Measurements from ENCODE around the gene INTS6L.

INTS6L gene

DNA sequence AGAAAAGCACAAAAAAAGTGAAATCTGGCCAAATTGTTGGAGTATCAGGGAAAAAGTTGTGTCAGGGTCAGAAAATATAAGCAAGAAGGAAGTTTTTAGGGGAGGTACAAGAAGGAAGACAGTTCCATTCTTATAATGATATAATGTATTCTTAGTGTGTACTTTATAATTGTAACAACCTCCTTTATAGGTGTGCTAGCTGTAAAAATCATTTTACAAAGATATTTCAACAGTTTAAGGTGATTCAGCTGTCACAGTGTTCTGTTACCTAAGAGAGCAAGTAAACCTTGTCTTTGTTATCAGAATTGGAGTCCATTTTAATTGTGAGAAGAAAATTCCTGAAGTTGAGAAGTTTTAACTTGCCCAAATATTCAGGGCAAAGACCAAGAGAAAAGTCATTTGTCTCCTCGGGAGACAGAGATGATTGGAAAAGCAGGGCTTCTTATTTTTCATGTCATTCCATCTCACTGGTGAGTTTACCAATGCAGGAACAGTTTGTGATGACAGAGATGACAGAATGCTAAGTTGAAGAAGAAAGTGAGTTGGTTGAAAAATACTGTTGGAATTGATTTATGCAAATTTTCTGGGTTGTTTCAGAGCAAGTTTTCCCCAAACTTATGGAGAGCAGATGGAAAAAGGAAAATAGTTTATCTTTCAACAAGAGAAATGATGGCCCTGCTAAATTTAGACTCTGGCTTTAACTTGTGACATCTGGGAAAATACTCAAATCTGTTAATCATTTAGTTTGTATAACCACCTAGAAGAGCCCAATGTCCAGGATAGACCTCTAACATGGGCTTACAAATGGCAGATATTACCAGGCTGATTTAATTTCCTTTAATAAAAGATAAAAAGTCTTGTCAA lies 14.8 kb downstream of the INTS6L start:
- TF ChIP-seq, protein P1, sequence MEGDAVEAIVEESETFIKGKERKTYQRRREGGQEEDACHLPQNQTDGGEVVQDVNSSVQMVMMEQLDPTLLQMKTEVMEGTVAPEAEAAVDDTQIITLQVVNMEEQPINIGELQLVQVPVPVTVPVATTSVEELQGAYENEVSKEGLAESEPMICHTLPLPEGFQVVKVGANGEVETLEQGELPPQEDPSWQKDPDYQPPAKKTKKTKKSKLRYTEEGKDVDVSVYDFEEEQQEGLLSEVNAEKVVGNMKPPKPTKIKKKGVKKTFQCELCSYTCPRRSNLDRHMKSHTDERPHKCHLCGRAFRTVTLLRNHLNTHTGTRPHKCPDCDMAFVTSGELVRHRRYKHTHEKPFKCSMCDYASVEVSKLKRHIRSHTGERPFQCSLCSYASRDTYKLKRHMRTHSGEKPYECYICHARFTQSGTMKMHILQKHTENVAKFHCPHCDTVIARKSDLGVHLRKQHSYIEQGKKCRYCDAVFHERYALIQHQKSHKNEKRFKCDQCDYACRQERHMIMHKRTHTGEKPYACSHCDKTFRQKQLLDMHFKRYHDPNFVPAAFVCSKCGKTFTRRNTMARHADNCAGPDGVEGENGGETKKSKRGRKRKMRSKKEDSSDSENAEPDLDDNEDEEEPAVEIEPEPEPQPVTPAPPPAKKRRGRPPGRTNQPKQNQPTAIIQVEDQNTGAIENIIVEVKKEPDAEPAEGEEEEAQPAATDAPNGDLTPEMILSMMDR (IDR thresholded peaks at IDR 0.05; ENCODE audit: low read depth, low read length), result no peak
- no peak for DNase-seq (ENCODE audit: low read depth, low spot score)
- in situ Hi-C loops (cut with HindIII; ENCODE audit: low sequenced_read_pairs), result no loop called here
- no peak overlapping the region for H3K4me3 ChIP-seq (ENCODE audit: low read depth, low read length)

DNA sequence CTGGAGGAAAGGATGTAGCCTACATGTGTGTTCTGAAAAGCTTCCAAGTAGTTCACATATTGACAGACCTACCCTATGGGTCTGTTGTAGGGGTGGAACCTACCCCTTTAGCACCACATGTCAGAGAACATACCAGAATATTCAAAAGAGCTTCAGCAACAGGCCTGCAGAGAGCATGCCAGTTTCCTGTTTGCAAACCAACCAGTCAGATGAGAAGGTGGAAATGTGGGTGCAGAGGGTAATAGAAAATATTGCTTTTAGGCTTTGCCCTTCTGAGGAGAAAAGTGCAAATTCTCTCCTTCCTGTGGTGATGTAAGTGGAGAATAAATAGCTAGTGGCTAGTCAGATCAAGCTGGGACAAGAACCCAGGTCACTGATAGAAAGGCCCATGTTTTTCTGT lies 16.4 kb downstream of the INTS6L start:
- H3K4me3 ChIP-seq (ENCODE audit: low read depth, low read length), result no peak overlapping the region
- TF ChIP-seq, protein P1 (IDR thresholded peaks at IDR 0.05; ENCODE audit: low read depth, low read length), result no peak
- DNase-seq (ENCODE audit: low read depth, low spot score), result no peak
- in situ Hi-C loops (cut with HindIII; ENCODE audit: low sequenced_read_pairs), result no loop called here

DNA sequence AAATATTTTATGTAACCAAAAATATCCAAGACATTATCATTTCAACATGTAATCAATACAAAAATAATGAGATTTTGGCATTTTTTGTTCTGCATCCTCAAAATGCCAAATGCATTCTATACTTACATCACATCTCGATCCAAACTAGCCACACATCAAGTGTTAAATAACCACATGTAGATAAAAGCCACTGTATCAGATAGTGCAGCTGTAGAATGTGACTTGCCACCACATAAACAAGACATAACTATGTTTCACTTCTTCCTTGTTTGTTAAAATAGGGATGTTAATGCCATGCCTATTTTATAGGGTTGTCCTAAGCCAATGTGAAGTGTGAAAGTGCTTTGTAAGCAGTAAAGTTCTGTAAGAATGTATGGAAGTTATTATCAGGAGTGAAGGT lies 20.9 kb downstream of the INTS6L start:
- in situ Hi-C loops (cut with HindIII; ENCODE audit: low sequenced_read_pairs), result no loop called here
- TF ChIP-seq, protein P1 (IDR thresholded peaks at IDR 0.05; ENCODE audit: low read depth, low read length), result no peak
- DNase-seq (ENCODE audit: low read depth, low spot score), result no peak
- H3K4me3 ChIP-seq (ENCODE audit: low read depth, low read length), result no peak overlapping the region

DNA sequence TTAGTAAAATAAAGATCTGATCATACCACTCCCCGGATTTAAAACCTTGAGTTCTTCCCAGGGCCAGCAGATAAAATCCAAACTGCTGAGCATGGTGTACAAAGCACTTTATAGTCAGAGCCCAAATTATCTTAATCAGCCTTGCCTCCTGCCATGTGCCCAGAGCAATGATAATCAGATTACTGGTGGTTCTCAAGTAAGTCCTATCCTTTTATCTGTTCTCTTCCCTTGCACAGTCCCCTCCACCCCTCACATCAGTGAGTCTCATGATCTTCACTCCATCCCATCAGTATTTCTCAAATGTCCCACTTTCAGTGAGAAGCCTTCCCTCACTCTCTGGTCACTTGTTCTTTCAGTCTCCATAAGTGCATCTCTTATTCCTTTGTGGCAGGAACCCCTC lies 22.7 kb downstream of the INTS6L start:
- TF ChIP-seq, protein P1 (IDR thresholded peaks at IDR 0.05; ENCODE audit: low read depth, low read length), result no peak
- H3K4me3 ChIP-seq (ENCODE audit: low read depth, low read length), result no peak overlapping the region
- in situ Hi-C loops (cut with HindIII; ENCODE audit: low sequenced_read_pairs), result no loop called here

DNA sequence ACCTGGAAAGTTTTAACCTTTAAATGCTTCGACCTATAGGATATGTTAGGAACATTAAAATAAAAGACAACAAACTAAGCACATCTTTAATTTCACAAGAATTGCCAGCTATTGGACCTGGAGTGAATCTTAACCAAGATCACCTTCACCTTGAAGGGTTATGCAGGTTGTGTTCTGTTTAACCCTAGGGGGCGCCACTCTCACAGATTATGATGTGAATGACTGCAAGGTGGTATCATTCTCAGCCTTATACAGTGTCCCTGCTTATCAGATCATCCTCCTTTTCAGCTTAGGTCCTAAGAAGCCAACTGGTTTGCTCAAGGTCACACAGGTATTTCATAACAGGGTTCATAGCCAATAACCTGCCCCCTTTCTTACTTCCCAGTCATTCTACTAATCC lies 23.5 kb downstream of the INTS6L start:
- DNase-seq (ENCODE audit: low read depth, low spot score), result no peak
- TF ChIP-seq, protein P1 (IDR thresholded peaks at IDR 0.05; ENCODE audit: low read depth, low read length), result peak; percentile 15
- no peak overlapping the region for H3K4me3 ChIP-seq (ENCODE audit: low read depth, low read length)
- in situ Hi-C loops (cut with HindIII; ENCODE audit: low sequenced_read_pairs), result no loop called here

More for the DNA sequence above, 22.7 kb downstream of the INTS6L start:
- DNase-seq (ENCODE audit: low read depth, low spot score), result no peak

DNA sequence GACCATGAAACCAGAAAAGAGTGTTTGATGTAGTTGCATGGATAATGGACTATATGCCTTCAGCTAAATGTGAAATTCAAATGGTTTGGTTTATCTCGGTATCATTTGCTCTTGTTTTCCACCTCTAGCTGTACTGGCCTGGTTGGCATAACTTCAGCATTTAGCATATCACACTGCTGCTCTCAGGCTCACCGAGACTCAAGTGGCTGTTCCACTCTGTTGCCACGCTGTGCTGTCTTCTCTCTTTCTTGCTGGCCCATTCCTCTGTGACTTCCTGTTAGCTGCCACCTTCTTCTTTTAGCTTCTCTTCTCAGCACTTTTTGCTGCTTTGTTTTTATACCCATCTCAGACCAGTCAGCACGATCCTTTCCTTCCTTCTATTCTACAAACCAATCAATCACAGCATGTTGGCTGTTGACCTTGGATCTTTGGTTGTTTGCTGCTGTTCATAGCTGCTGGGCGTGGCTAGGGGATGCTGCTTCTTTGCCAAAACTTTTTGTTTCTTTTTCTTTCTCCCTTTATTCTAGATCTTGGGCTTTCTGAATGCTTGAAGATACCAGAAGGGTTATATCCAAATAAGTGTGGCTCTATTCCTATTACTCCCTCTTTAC lies 24.0 kb downstream of the INTS6L start:
- in situ Hi-C loops (cut with HindIII; ENCODE audit: low sequenced_read_pairs), result no loop called here
- TF ChIP-seq, protein P1 (IDR thresholded peaks at IDR 0.05; ENCODE audit: low read depth, low read length), result no peak
- no peak for DNase-seq (ENCODE audit: low read depth, low spot score)
- H3K4me3 ChIP-seq (ENCODE audit: low read depth, low read length), result no peak overlapping the region
